ENCODE measurements around the gene RHCG. TPM values are rescaled to one million over a fixed set of nuclear protein-coding genes. Genes with fewer than 3 reads are reported as not detected.

The RHCG gene
- total RNA-seq, 2 experiments from 2014 or later = not detected

DNA sequence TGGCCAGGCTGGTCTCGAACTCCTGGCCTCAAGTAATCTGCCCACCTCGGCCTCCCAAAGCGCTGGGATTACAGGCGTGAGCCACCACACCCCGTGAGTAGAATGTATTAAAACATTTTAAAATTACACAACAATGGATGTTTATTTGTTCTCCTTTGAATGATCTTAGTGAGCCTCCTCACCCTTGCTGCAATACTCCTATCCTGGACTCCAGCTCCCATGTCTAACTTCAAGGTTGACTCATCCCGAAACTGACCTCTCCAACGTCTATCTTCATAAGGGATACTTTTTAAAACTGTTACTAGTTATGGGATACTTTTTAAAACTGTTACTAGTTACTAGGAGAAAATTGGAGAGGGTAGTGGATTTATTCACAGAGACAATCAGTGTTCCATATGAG is 17.8 kb upstream of the RHCG start:
- Histone ChIP-seq H3K27ac (ENCODE audit: low read depth, low read length, poor library complexity, severe bottlenecking) (no peak overlapping the region), H3K4me2 (ENCODE audit: low read length) (no peak overlapping the region), H3K79me2 (ENCODE audit: insufficient read depth, low read depth, low read length) (no peaks in the 10 kb centered on the region), H3K4me3 (ENCODE audit: low read depth, low read length, poor library complexity, severe bottlenecking) (no peak overlapping the region), H2AFZ (ENCODE audit: low read length) (no peak overlapping the region), H3K9me3 (ENCODE audit: low read length) (no peaks in the 10 kb centered on the region), H3K4me1 (ENCODE audit: insufficient read depth, low read length, poor library complexity, severe bottlenecking) (no peaks in the 10 kb centered on the region), H4K20me1 (ENCODE audit: insufficient read depth, low read length) (no peaks in the 10 kb centered on the region), H3K9me2 (ENCODE audit: insufficient read depth, low read length) (no peaks in the 10 kb centered on the region), H3K36me3 (ENCODE audit: insufficient read depth, low read length) (no peaks in the 10 kb centered on the region)
- TF ChIP-seq, protein P1, sequence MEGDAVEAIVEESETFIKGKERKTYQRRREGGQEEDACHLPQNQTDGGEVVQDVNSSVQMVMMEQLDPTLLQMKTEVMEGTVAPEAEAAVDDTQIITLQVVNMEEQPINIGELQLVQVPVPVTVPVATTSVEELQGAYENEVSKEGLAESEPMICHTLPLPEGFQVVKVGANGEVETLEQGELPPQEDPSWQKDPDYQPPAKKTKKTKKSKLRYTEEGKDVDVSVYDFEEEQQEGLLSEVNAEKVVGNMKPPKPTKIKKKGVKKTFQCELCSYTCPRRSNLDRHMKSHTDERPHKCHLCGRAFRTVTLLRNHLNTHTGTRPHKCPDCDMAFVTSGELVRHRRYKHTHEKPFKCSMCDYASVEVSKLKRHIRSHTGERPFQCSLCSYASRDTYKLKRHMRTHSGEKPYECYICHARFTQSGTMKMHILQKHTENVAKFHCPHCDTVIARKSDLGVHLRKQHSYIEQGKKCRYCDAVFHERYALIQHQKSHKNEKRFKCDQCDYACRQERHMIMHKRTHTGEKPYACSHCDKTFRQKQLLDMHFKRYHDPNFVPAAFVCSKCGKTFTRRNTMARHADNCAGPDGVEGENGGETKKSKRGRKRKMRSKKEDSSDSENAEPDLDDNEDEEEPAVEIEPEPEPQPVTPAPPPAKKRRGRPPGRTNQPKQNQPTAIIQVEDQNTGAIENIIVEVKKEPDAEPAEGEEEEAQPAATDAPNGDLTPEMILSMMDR (conservative IDR thresholded peaks at IDR 0.05; ENCODE audit: low read length) = no peak
- no peak for TF ChIP-seq EZH2phosphoT487 (IDR thresholded peaks at IDR 0.05; ENCODE audit: borderline replicate concordance, low read depth, low read length)
- CTCF ChIA-PET (ENCODE audit: unreplicated experiment) = no interaction called here
- no peak for DNase-seq (ENCODE audit: low spot score)
- POLR2A ChIA-PET = no interaction called here
- no TSS peak for BruUV-seq (replicated peaks)
- intact Hi-C loops (cut with micrococcal nuclease; ENCODE audit: unreplicated experiment) = no loop called here

DNA sequence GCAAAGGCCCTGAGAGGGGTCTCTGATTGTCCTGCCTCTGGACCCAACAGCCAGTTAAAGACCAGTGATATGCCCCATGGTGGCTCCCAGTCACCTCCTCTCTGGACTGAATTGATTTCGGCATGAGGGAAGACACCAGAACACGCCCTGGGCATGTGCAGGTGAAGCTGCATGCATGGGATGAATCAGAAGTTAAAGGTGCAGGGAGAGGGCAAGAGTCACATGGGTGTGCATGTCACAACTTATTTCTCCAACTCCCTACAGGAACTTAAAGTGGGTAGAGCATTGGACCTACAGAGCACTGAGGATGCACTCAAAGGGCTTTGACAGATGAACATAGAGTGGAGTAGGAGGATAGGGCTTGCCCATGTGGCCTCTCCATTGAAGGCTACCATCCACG is 16.9 kb upstream of the RHCG start:
- DNase-seq (ENCODE audit: low spot score) = no peak
- no peaks in the 10 kb centered on the region for H3K4me1 ChIP-seq (ENCODE audit: insufficient read depth, low read length, poor library complexity, severe bottlenecking)
- no peaks in the 10 kb centered on the region for H4K20me1 ChIP-seq (ENCODE audit: insufficient read depth, low read length)
- POLR2A ChIA-PET = no interaction called here
- no peak overlapping the region for H3K4me2 ChIP-seq (ENCODE audit: low read length)
- intact Hi-C loops (cut with micrococcal nuclease; ENCODE audit: unreplicated experiment) = no loop called here
- CTCF ChIA-PET (ENCODE audit: unreplicated experiment) = no interaction called here
- no peak overlapping the region for H3K4me3 ChIP-seq (ENCODE audit: low read depth, low read length, poor library complexity, severe bottlenecking)
- no peak overlapping the region for H3K27ac ChIP-seq (ENCODE audit: low read depth, low read length, poor library complexity, severe bottlenecking)
- no peak overlapping the region for H2AFZ ChIP-seq (ENCODE audit: low read length)
- no peaks in the 10 kb centered on the region for H3K79me2 ChIP-seq (ENCODE audit: insufficient read depth, low read depth, low read length)
- no TSS peak for BruUV-seq (replicated peaks)
- H3K9me2 ChIP-seq (ENCODE audit: insufficient read depth, low read length) = no peaks in the 10 kb centered on the region
- no peaks in the 10 kb centered on the region for H3K9me3 ChIP-seq (ENCODE audit: low read length)
- TF ChIP-seq, protein P1 (conservative IDR thresholded peaks at IDR 0.05; ENCODE audit: low read length) = no peak
- no peak for TF ChIP-seq EZH2phosphoT487 (IDR thresholded peaks at IDR 0.05; ENCODE audit: borderline replicate concordance, low read depth, low read length)
- no peaks in the 10 kb centered on the region for H3K36me3 ChIP-seq (ENCODE audit: insufficient read depth, low read length)

DNA sequence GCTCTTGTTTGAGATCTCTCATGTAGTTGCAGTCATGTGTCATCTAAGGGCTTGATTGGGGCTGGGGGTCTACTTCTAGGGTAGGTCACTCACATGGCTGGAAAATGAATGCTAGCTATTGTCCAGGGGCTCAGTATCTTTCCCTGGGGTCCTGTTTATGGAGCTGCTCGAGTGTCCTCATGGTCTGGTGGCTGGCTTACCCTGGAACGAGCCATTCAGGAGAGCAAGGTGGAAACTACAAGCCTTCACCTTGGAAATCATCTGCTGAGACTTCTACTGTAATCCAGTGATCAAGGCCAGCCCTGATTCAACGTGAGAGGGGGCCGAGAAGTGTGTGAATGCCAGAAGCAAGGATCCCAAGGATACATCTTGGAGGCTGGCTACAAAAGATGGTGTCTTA is 16.2 kb upstream of the RHCG start:
- TF ChIP-seq, protein P1 (conservative IDR thresholded peaks at IDR 0.05; ENCODE audit: low read length) = no peak
- TF ChIP-seq EZH2phosphoT487 (IDR thresholded peaks at IDR 0.05; ENCODE audit: borderline replicate concordance, low read depth, low read length) = no peak
- POLR2A ChIA-PET = no interaction called here
- no peak overlapping the region for H3K4me3 ChIP-seq (ENCODE audit: low read depth, low read length, poor library complexity, severe bottlenecking)

More for the DNA sequence above, 16.2 kb upstream of the RHCG start:
- Histone ChIP-seq H3K36me3 (ENCODE audit: insufficient read depth, low read length) (no peaks in the 10 kb centered on the region), H2AFZ (ENCODE audit: low read length) (no peak overlapping the region), H3K4me2 (ENCODE audit: low read length) (no peak overlapping the region), H3K79me2 (ENCODE audit: insufficient read depth, low read depth, low read length) (no peaks in the 10 kb centered on the region), H3K9me2 (ENCODE audit: insufficient read depth, low read length) (no peaks in the 10 kb centered on the region), H3K9me3 (ENCODE audit: low read length) (no peaks in the 10 kb centered on the region), H4K20me1 (ENCODE audit: insufficient read depth, low read length) (no peaks in the 10 kb centered on the region), H3K4me1 (ENCODE audit: insufficient read depth, low read length, poor library complexity, severe bottlenecking) (no peaks in the 10 kb centered on the region), H3K27ac (ENCODE audit: low read depth, low read length, poor library complexity, severe bottlenecking) (no peak overlapping the region)
- intact Hi-C loops (cut with micrococcal nuclease; ENCODE audit: unreplicated experiment) = no loop called here
- no peak for DNase-seq (ENCODE audit: low spot score)
- CTCF ChIA-PET (ENCODE audit: unreplicated experiment) = no interaction called here
- BruUV-seq (replicated peaks) = no TSS peak

Data from OCI-LY7 (cell line).